Measurements from ENCODE around the gene CPZ. TPM values are rescaled to one million over a fixed set of nuclear protein-coding genes. Genes with fewer than 3 reads are reported as not detected.
"Not testable (repeated sequence)": the region's sequence is repeated elsewhere in the genome, so short reads cannot be mapped to it uniquely, and the experiment has no call there.

Gene CPZ
- polyA plus RNA-seq, 4 donors: 19.4 to 40.0 (median 26.6) TPM

- DNase-seq (ENCODE audit: low read depth in 4 of 4, low spot score in 3 of 4): not testable (repeated sequence)
These were observed 37.8 kb downstream of the CPZ start for GRCh38 chr4:8630240-8630905.

- DNase-seq (ENCODE audit: low read depth in 4 of 4, low spot score in 3 of 4): not testable (repeated sequence)
These were observed 39.3 kb downstream of the CPZ start for GRCh38 chr4:8631896-8632295.

DNA sequence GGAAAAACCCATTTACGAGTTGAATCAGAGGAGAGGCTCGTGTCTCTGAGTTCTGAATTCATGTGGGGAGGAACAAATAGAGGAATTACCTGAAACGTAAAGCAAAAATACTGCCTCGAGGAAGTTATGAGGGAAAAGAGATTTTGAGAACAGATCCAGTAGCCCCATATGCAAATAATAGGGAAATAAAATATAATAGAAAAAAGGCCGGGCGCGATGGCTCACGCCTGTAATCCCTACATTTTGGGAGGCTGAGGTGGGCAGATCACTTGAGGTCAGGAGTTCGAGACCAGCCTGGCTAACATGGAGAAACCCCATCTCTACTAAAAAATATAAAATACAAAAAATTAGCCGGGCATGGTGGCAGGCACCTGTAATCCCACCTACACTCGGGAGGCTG is 42.2 kb downstream of the CPZ start:
- not testable (repeated sequence) for DNase-seq (ENCODE audit: low read depth in 4 of 4, low spot score in 3 of 4)

- not testable (repeated sequence) for DNase-seq (ENCODE audit: low read depth in 4 of 4, low spot score in 3 of 4)
These were observed 43.5 kb downstream of the CPZ start for GRCh38 chr4:8635897-8636554.

DNA sequence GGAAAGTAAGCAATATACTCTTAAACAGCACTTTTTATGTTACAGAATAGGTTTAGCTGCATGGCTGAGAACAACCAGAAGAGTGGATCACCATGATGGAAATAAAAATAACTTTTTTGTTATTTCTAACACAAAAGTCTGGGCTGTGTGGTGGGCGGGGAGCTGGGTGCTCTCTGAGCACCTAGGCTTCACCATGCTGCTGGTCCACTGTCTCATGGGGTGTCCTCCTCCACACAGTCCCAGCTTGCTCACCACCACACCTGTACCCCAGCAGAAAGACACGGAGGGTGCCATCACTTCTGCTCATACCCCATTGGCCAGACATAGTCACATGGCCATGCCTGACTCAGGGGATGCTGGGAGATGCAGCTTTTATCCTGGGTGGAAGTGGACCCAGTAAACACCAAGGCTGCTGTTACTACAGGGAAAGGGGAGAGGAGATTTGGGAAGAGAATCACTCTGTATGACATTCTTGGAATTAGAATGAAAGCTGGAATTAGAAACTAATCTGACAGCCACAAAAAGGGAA is 45.0 kb downstream of the CPZ start:
- no peak for DNase-seq (ENCODE audit: low read depth in 4 of 4, low spot score in 3 of 4)

DNA sequence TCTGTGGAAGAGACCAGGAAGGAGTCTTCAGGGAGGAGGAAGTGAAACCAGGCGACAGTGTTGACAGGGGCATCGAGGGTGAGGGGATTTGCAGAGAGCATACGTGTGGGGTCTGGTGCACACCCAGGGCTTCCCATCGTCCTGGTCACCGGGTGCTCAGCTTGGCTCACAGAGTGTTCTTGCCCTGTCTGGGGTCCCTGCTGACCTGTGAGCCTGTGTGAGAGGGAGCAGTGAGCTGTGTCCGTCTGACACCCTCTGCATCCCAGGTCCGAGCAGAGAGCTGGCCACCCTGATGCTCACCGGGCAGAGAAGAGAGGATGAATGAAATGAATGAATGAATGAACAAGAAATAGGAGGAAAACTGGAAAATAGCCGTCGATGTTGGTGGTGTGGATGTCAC is 46.5 kb downstream of the CPZ start:
- no peak for DNase-seq (ENCODE audit: low read depth in 4 of 4, low spot score in 3 of 4)

DNA sequence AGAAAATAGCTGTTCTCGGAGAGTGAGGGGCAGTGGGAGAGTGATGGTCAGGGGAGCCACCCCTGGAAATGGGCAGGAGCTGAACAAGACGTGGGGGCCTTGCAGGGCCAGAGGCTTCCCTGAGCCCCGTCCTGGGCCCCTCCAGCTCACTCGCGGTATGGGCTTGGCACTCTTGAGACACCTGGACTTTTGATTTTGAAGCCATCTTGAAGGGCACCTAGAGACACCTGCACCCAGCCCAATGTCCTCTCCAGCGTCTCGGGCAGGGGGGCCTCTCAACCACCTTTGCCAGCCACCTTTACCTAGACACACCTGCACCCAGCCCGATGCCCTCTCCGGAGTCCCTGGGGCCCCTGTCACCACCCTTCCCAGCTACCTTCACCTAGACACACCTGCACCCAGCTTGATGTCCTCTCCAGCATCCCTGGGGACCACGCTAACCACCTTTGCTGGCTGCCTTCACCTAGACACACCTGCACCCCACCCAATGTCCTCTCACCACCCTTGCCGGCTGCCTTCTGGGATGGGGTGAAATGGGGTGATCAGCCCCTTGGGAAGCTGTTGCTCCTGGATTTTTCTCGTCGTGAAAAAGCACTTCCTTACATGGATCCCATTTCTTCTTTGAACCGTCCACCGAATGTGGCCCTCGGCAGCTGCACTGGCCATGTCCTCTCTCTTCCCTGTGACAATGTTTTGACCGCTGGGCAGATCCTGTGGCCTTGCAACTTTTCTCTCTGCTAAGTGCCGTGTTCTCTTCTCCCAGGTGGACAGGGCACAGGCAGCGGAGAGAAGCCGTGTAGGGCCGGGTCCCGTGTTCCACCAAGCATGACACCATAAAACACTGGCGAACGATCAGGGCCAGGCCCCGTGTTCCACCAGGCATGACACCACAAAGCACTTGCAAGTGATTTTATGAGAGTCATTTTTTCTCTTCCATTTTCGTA is 47.5 kb downstream of the CPZ start:
- DNase-seq (ENCODE audit: low read depth in 4 of 4, low spot score in 3 of 4): peak in 1 of 4 donors; percentile 14

- DNase-seq (ENCODE audit: low read depth in 4 of 4, low spot score in 3 of 4): no peak
These were observed 48.3 kb downstream of the CPZ start for GRCh38 chr4:8640816-8641215.

DNA sequence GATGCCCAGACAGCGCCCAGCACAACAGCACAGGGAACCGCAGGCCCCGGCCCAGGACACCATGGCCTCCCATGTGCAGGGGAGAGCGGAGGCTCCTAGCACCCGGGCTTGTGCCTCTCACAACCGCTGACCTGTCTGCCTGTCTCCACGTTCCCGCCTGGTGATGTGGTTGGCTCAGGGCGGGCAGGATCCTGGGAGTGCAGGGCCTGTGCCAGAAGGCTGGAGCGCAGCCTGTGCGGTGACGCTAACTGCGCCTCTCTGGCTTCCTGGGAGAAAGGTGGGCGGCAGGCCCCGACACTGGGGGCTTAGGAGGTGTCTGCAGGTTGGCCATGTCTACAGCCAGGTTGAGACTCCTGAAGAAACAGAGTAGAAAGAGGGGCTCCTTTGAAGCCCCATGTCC is 48.7 kb downstream of the CPZ start:
- no peak for DNase-seq (ENCODE audit: low read depth in 4 of 4, low spot score in 3 of 4)

DNA sequence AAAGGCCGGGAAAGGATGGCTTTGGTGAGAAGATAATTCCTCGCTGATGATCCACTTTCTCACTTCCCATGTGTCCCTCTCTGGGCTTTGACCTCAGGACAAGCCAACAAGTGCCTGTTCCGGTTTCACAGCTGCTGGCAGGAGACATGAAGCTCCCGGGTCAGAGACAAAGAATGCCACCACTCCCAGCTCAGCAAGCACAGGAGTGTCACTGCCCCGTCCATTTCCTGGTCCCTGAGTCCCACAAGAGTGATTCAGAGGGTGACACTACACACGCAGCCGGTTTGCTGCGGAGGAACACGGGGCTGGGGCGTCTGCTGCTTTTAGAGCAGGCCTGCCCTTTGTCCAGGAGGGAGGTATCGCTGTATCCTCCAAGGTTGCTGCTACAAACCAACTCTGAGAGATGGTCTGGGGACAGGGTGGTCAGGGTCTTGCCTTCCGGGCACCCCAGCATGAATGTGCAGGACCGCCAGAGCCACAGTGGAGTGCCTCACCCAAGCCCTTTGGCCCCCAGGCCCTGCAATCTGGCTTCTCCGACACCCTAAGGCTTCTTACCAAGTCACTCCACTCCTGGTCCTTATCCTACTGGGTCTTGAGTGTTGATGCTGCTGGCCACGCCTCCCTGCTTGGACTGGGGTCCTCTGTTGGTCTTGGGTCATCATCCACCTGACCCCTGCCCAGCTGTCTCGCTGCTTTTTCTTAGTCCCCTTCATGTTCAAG is 49.5 kb downstream of the CPZ start:
- no peak for DNase-seq (ENCODE audit: low read depth in 4 of 4, low spot score in 3 of 4)

DNA sequence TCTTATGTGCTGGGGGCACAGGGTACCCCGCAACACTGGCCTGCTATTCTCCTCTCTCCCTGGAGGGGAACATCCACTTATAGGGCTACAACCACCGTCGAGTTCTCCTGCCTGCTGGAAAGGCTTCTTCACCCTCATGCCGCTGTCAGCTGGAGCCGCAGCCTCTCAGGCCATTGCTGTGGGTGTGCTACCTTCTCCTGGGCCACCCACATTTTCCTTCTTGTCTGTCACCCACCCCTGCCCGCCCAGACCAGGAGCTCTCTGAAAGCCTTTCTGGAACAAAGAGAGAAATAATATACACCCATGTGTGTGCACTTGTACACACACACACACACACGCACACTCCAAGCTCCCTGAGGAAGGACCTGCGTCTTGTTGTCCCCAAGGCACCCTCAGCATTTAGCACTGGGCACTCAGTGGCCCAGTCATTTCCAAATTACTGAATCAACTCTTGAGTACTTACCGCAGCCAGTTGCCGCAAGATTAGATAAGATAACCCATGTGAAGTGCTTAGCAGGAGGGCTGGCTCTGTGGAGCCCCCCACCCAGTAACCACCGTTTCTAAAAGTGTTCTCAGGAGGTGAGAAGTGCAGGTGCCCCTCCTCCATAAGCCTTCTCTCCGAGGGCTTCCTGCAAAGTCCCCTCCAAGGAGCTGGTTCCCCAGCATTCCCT is 50.2 kb downstream of the CPZ start:
- no peak for DNase-seq (ENCODE audit: low read depth in 4 of 4, low spot score in 3 of 4)

DNA sequence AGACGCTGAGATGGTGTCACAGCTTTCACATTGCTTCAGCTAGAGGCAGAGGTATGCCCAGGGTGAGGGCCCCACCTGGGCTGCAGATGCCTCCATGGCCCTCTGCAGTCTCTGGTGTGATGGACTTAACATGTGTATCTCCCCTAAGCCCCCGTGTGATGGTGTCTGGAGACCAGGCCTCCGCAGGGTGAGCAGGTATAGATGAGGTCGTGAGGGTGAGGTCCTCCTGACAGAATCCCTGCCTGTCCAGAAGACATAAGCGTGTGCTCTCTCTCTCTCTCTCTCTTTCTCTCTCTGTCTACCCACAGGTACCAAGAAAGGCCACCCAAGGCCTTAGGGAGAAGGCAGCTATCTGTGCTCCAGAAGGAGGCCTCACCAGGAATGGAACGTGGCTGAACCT is 50.9 kb downstream of the CPZ start:
- no peak for DNase-seq (ENCODE audit: low read depth in 4 of 4, low spot score in 3 of 4)

GRCh38 chr4:8643986-8644385 is 51.4 kb downstream of the CPZ start:
- DNase-seq (ENCODE audit: low read depth in 4 of 4, low spot score in 3 of 4): no peak

GRCh38 chr4:8644461-8644891 is 51.9 kb downstream of the CPZ start:
- no peak for DNase-seq (ENCODE audit: low read depth in 4 of 4, low spot score in 3 of 4)

DNA sequence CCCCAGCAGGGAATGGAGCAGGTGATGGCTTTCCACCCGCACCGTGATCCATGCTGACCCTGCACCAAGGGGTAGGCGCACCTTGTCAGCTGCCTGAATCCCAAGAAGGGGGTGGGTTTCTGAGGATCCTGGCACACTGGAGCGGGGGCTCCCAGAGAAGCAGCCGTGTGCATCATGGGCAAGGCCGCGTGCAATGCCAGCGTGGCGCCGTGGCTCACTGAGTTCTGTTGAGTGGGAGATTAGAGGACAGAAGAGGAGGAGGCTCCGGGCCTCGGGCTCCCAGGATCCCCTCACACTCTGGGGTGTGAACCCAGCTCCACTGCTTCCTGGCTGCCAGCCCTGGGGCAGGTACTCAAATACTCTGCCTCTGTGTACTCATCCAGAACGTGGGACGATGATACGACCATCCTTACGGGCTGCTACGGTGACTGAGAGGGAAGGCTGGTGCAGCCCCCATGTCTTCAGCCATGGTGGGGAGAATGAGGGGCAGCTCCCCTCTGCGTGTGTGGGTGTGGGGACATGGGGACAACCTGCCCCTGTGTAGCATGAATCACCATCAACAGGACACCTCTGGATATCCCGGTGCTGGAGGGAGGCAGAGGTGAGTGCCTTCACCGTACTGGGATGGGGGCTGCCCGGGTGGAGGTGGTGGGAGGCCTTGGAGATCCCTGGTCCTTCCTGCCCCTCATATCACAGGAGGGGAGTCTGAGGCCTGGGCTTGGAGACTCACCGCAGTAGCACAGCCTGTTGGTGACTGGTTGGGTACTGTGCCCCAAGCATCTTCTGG is 52.6 kb downstream of the CPZ start:
- no peak for DNase-seq (ENCODE audit: low read depth in 4 of 4, low spot score in 3 of 4)

GRCh38 chr4:8645753-8646124 is 53.2 kb downstream of the CPZ start:
- DNase-seq (ENCODE audit: low read depth in 4 of 4, low spot score in 3 of 4): no peak

DNA sequence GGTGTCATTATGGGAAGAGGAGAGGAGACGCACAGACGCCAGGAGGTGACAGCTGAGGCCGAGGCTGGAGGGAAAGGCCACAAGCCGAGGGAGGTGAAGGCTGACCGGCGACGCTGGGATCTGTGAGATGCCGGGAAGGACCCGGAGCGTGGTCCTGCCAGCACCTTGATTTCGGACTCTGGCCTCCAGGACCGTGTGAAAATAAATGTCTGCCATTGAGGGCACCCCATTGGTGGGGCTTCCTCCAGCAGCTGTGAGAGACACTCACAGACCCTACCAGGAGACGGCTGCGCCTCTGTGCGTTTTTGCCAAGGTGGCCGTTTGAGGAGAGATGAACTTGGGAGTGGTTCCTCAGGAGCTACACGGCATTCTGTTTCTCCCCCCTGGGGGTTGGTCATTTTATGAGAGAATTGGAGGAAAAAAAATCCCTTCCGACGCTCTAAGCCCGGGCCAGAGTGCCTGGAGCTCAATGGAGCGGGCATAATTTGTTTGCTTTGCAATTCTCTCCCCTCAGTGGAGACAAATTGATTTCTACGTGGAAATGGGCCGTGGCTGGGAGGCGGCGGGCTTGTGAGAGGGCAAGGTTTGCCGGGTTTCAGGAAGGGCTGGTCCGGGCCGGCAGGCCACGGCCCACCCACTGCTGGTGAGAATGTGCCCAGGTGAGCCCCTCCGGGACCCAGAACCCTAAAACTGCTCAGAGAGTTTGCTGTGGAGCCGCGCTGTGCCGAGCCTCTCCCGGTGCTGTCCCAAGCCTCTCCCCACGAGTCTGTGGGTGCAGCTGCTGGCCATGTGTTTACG is 53.9 kb downstream of the CPZ start:
- peak in 1 of 4 donors; percentile 15 for DNase-seq (ENCODE audit: low read depth in 4 of 4, low spot score in 3 of 4)

GRCh38 chr4:8647094-8647570 is 54.6 kb downstream of the CPZ start:
- DNase-seq (ENCODE audit: low read depth in 4 of 4, low spot score in 3 of 4): no peak
